HG02678 (cell line): ENCODE results near the gene SLC7A10.
"Not testable (repeated sequence)": the region's sequence is repeated elsewhere in the genome, so short reads cannot be mapped to it uniquely, and the experiment has no call there.

Experiments used
- ATAC-seq: cut with Tn5 transposase; IDR thresholded peaks from one replicate; pipeline ENCODE4 v1.9.1; 2021; ENCODE audit warnings: mild to moderate bottlenecking, moderate library complexity; ENCODE audit not compliant: unreplicated experiment

Gene SLC7A10

GRCh38 chr19:33219261-33219815 is 6.3 kb downstream of the SLC7A10 start:
- no peak for ATAC-seq

GRCh38 chr19:33217881-33218280 is 7.8 kb downstream of the SLC7A10 start:
- no peak for ATAC-seq

GRCh38 chr19:33216198-33216830 is 9.3 kb downstream of the SLC7A10 start:
- ATAC-seq = no peak

- no peak for ATAC-seq
Observed at GRCh38 chr19:33215438-33216197, 10.0 kb downstream of the SLC7A10 start.

- ATAC-seq = no peak
Observed at GRCh38 chr19:33214596-33214995, 11.1 kb downstream of the SLC7A10 start.

- no peak for ATAC-seq
Observed at GRCh38 chr19:33212436-33213172, 13.0 kb downstream of the SLC7A10 start.

GRCh38 chr19:33211794-33212435 is 13.7 kb downstream of the SLC7A10 start:
- no peak for ATAC-seq

GRCh38 chr19:33210266-33210940 is 15.2 kb downstream of the SLC7A10 start:
- ATAC-seq = no peak

- ATAC-seq = not testable (repeated sequence)
Observed at GRCh38 chr19:33209850-33210230, 15.8 kb downstream of the SLC7A10 start.

- no peak for ATAC-seq
Observed at GRCh38 chr19:33208904-33209849, 16.5 kb downstream of the SLC7A10 start.

GRCh38 chr19:33208371-33208895 is 17.2 kb downstream of the SLC7A10 start:
- no peak for ATAC-seq

GRCh38 chr19:33207903-33208302 is 17.7 kb downstream of the SLC7A10 start:
- ATAC-seq = no peak

GRCh38 chr19:33207040-33207620 is 18.5 kb downstream of the SLC7A10 start:
- ATAC-seq = no peak

GRCh38 chr19:33206261-33207039 is 19.2 kb downstream of the SLC7A10 start:
- no peak for ATAC-seq

- ATAC-seq = no peak
Observed at GRCh38 chr19:33205531-33206260, 20.0 kb downstream of the SLC7A10 start.

- ATAC-seq = no peak
Observed at GRCh38 chr19:33205110-33205509, 20.5 kb downstream of the SLC7A10 start.
